ENCODE results near the gene SEC11A. TPM values are rescaled to one million over a fixed set of nuclear protein-coding genes. Genes with fewer than 3 reads are reported as not detected.

The SEC11A gene
- total RNA-seq, 2 experiments from 2014 or later: 44.1 to 47.0 TPM

DNA sequence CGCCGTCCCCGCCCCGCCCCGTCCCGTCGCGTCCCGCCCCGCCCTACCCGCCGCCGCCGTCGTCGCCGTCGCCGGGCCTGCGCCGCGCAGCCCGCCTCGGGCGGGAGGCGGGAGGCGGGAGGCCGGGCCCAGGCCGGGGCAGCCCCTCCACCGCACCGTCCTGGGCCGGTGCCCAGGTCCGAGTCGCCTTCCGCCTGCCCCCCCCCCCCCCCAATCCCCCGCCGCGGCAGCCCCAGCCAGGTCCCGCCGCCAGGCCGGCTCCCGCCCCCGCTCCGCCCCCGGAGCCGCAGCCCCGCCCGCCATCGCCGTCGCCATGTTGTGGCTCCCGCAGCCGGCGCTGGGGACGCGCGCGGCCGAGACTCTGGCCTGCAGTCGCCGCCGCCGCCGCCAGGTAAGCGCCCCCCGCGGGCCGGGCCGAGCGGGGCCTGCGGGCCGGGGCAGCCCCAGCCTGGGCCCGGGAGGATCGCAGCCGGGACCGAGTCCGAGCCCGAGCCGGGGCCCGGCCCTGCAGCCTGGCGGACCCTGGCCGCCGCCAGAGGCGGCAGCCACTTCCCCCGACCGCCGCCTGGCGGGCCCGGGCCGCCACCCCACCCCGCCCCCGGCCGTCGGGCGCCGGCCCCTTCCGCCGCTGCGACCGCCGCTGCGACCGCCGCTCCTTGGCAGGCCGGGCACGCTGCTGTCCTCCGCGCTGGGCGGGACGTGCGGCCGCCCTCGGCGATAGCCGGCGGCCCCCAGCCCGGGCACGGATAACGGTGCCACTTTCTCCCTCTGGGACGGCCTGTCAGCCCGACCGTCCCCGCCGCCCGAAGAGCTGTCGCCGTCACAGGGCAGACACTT is 32.6 kb upstream of the SEC11A start, which contains the start of gene ZNF592:
Gene ZNF592, plus strand, starts transcription at position 319 of the 837 bp plus-strand sequence. CDS start 34,084 bp downstream, outside the sequence.
- no peaks in the 10 kb centered on the region for H3K27me3 ChIP-seq (ENCODE audit: control insufficient read depth in 1 of 2, insufficient read depth in 2 of 2, low read length in 2 of 2)
- CTCF ChIA-PET: interaction anchor here (0.7 to 1.9 kb wide), 10 partner anchors 13 to 232 kb away, joined by 3 to 8 read pairs (median 3); partner anchors contain the start of genes SEC11A and WDR73
- H3K36me3 ChIP-seq (ENCODE audit: insufficient read depth, low read length): peaks cover 5% of the 10 kb centered on the region
- H3K9me3 ChIP-seq (ENCODE audit: control insufficient read depth in 1 of 2, insufficient read depth in 1 of 2, low read length in 2 of 2): no peaks in the 10 kb centered on the region
- Mint-ChIP-seq H3K9me3 (no peaks in the 10 kb centered on the region), H3K4me3 (peak within 1 kb of the TSS; percentile 98), H3K4me1 (ENCODE audit: low read depth) (peaks cover 70% of the 10 kb centered on the region), H3K27me3 (no peaks in the 10 kb centered on the region), H3K36me3 (ENCODE audit: low read depth) (peaks cover 34% of the 10 kb centered on the region), H3K27ac (peak within 1 kb of the TSS; percentile 97)
- intact Hi-C loops (cut with DNase I, micrococcal nuclease): loop anchor here (1.0 to 10.0 kb wide), 7 partner anchors 14 to 161 kb away; partner anchors contain the start of genes SEC11A (in 2 of the 2), WDR73 (in 2 of the 2), NMB (in 1 of the 2) and ZSCAN2 (in 1 of the 2)
- DNase-seq: peak; percentile 64 to 92 (median 78)
- POLR2A ChIA-PET: interaction anchor here (0.5 to 13.4 kb wide), 16 partner anchors 14 to 232 kb away, joined by 3 to 311 read pairs (median 6); partner anchors contain the start of genes NMB, SEC11A, WDR73 and ZSCAN2
- TF ChIP-seq CTCF (IDR thresholded peaks at IDR 0.05): no peak
- peak within 1 kb of the TSS; percentile 75 to 96 for H3K27ac ChIP-seq (ENCODE audit: low read depth in 1 of 2, low read length in 2 of 2)
- peak within 1 kb of the TSS; percentile 94 for H3K4me3 ChIP-seq (ENCODE audit: low read length)
- peak; percentile 65 for ATAC-seq (ENCODE audit: poor library complexity)
- H3K4me1 ChIP-seq (ENCODE audit: insufficient read depth, low read length): peaks cover 54% of the 10 kb centered on the region

DNA sequence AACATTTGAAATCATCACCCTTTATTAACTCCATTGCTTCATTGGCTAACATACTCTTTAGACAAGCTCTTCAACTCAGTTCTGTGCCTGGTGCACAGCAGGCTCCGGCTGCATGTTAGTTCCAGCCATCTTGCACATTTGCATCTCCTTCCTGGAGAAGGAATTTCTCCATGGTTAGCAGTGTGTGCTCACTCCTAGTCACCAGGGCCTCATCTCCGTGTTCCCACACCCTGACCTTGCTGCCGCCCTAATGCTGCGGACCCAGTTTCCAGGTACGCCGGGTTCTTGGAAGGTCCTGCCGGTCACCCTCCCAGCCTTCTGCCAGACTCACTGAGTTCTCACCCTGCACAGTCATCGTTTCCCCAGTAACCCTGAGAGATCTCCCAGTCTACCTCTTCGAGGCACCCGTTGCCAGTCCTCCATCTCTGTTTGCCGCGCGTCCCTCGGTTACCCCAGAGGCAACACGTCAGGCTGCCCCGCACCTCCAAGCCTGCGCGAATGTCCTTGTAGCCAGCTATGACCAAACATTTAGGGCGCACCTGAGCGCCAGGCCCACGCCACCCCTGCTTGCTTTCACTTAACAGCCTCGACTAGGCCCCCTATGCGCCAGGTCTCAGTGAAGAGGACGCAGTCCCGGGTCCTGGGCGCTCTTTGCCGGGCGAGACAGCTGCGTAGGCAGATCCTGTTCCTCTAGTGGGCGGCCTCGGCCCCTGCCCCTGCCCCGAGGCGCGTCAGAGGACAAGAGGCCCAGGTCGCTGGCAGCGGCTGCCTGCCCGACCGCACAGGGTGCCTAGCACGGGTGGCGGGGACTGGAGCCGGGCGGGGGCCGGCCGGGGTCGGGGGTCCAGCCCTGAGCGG is 31.7 kb upstream of the SEC11A start:
- intact Hi-C loops (cut with DNase I, micrococcal nuclease): loop anchor here (1.0 to 10.0 kb wide), 7 partner anchors 11 to 160 kb away; partner anchors contain the start of genes SEC11A (in 2 of the 2), WDR73 (in 1 of the 2) and ZSCAN2 (in 1 of the 2)
- Mint-ChIP-seq H3K27ac (peak overlapping the region; percentile 97), H3K27me3 (no peaks in the 10 kb centered on the region), H3K4me3 (peak overlapping the region; percentile 89), H3K4me1 (ENCODE audit: low read depth) (peaks cover 72% of the 10 kb centered on the region), H3K9me3 (no peaks in the 10 kb centered on the region), H3K36me3 (ENCODE audit: low read depth) (peaks cover 27% of the 10 kb centered on the region)
- Histone ChIP-seq H3K4me3 (ENCODE audit: low read length) (peak overlapping the region; percentile 71), H3K27me3 (ENCODE audit: control insufficient read depth in 1 of 2, insufficient read depth in 2 of 2, low read length in 2 of 2) (no peaks in the 10 kb centered on the region), H3K4me1 (ENCODE audit: insufficient read depth, low read length) (peaks cover 53% of the 10 kb centered on the region), H3K9me3 (ENCODE audit: control insufficient read depth in 1 of 2, insufficient read depth in 1 of 2, low read length in 2 of 2) (no peaks in the 10 kb centered on the region), H3K27ac (ENCODE audit: low read depth in 1 of 2, low read length in 2 of 2) (peak overlapping the region; percentile 75 to 96), H3K36me3 (ENCODE audit: insufficient read depth, low read length) (peaks cover 5% of the 10 kb centered on the region)
- POLR2A ChIA-PET: interaction anchor here (0.5 to 13.4 kb wide), 20 partner anchors 14 to 234 kb away, joined by 3 to 311 read pairs (median 6); partner anchors contain the start of genes NMB, PDE8A, SEC11A and WDR73
- TF ChIP-seq CTCF (IDR thresholded peaks at IDR 0.05): no peak
- DNase-seq: peak; percentile 61 to 88 (median 70)
- CTCF ChIA-PET: interaction anchor here (0.7 to 1.9 kb wide), 7 partner anchors 13 to 233 kb away, joined by 3 to 8 read pairs (median 4); partner anchors contain the start of gene SEC11A
- peak; percentile 62 for ATAC-seq (ENCODE audit: poor library complexity)

GRCh38 chr15:84741121-84741520 is 25.2 kb upstream of the SEC11A start:
- no peak for ATAC-seq (ENCODE audit: poor library complexity)
- H3K27ac ChIP-seq (ENCODE audit: low read depth in 1 of 2, low read length in 2 of 2): no peak overlapping the region
- Mint-ChIP-seq H3K9me3 (no peaks in the 10 kb centered on the region), H3K27ac (peak overlapping the region; percentile 10), H3K4me1 (ENCODE audit: low read depth) (peaks cover 57% of the 10 kb centered on the region), H3K4me3 (no peak overlapping the region), H3K27me3 (no peaks in the 10 kb centered on the region), H3K36me3 (ENCODE audit: low read depth) (no peaks in the 10 kb centered on the region)
- H3K9me3 ChIP-seq (ENCODE audit: control insufficient read depth in 1 of 2, insufficient read depth in 1 of 2, low read length in 2 of 2): no peaks in the 10 kb centered on the region
- CTCF ChIA-PET: no interaction called here
- intact Hi-C loops (cut with DNase I, micrococcal nuclease): loop anchor here in 1 of 2 experiments (10.0 kb wide), 1 partner anchor 46 kb away; no protein-coding TSS in a partner anchor
- no peaks in the 10 kb centered on the region for H3K27me3 ChIP-seq (ENCODE audit: control insufficient read depth in 1 of 2, insufficient read depth in 2 of 2, low read length in 2 of 2)
- no peak overlapping the region for H3K4me3 ChIP-seq (ENCODE audit: low read length)
- no peak for TF ChIP-seq CTCF (IDR thresholded peaks at IDR 0.05)
- DNase-seq: no peak
- POLR2A ChIA-PET: interaction anchor here (1.0 to 11.4 kb wide), 3 partner anchors 17 to 32 kb away, joined by 3 to 166 read pairs (median 15); partner anchors contain the start of gene SEC11A
- peaks cover 17% of the 10 kb centered on the region for H3K4me1 ChIP-seq (ENCODE audit: insufficient read depth, low read length)
- no peaks in the 10 kb centered on the region for H3K36me3 ChIP-seq (ENCODE audit: insufficient read depth, low read length)
